Measurements from ENCODE around the gene LRP6.

The LRP6 gene

GRCh38 chr12:12212769-12213168 lies 54.1 kb downstream of the LRP6 start:
- Mint-ChIP-seq H3K4me1 (peaks cover 20% of the 10 kb centered on the region), H3K27me3 (peaks cover 10% of the 10 kb centered on the region), H3K36me3 (ENCODE audit: low read depth) (no peaks in the 10 kb centered on the region), H3K27ac (no peak overlapping the region), H3K4me3 (no peak overlapping the region), H3K9me3 (no peaks in the 10 kb centered on the region)
- no peak for DNase-seq
- ATAC-seq: no peak

GRCh38 chr12:12210983-12211382 lies 55.9 kb downstream of the LRP6 start:
- Mint-ChIP-seq H3K9me3 (no peaks in the 10 kb centered on the region), H3K27ac (no peak overlapping the region), H3K4me3 (no peak overlapping the region), H3K36me3 (ENCODE audit: low read depth) (no peaks in the 10 kb centered on the region), H3K4me1 (peaks cover 16% of the 10 kb centered on the region), H3K27me3 (peaks cover 15% of the 10 kb centered on the region)
- no peak for ATAC-seq
- peak; percentile 18 for DNase-seq

GRCh38 chr12:12210416-12210815 lies 56.4 kb downstream of the LRP6 start:
- no peaks in the 10 kb centered on the region for H3K36me3 Mint-ChIP-seq (ENCODE audit: low read depth)
- H3K27ac Mint-ChIP-seq: no peak overlapping the region
- H3K27me3 Mint-ChIP-seq: peaks cover 15% of the 10 kb centered on the region
- peaks cover 16% of the 10 kb centered on the region for H3K4me1 Mint-ChIP-seq
- H3K4me3 Mint-ChIP-seq: no peak overlapping the region
- no peaks in the 10 kb centered on the region for H3K9me3 Mint-ChIP-seq
- ATAC-seq: no peak
- DNase-seq: no peak

GRCh38 chr12:12209675-12210074 lies 57.2 kb downstream of the LRP6 start:
- no peak overlapping the region for H3K4me3 Mint-ChIP-seq
- no peak overlapping the region for H3K27ac Mint-ChIP-seq
- DNase-seq: no peak
- H3K36me3 Mint-ChIP-seq (ENCODE audit: low read depth): no peaks in the 10 kb centered on the region
- no peak for ATAC-seq
- H3K9me3 Mint-ChIP-seq: no peaks in the 10 kb centered on the region
- peaks cover 12% of the 10 kb centered on the region for H3K4me1 Mint-ChIP-seq
- peaks cover 15% of the 10 kb centered on the region for H3K27me3 Mint-ChIP-seq

- DNase-seq (no peak), ATAC-seq (no peak)
- Mint-ChIP-seq H3K4me1 (peaks cover 12% of the 10 kb centered on the region), H3K27ac (no peak overlapping the region), H3K27me3 (peaks cover 18% of the 10 kb centered on the region), H3K9me3 (no peaks in the 10 kb centered on the region), H3K36me3 (ENCODE audit: low read depth) (no peaks in the 10 kb centered on the region), H3K4me3 (no peak overlapping the region)
These were observed 57.8 kb downstream of the LRP6 start for GRCh38 chr12:12209043-12209442.

- DNase-seq: no peak
- no peak for ATAC-seq
- peaks cover 12% of the 10 kb centered on the region for H3K4me1 Mint-ChIP-seq
- no peak overlapping the region for H3K27ac Mint-ChIP-seq
- H3K36me3 Mint-ChIP-seq (ENCODE audit: low read depth): no peaks in the 10 kb centered on the region
- no peak overlapping the region for H3K4me3 Mint-ChIP-seq
- peaks cover 19% of the 10 kb centered on the region for H3K27me3 Mint-ChIP-seq
- H3K9me3 Mint-ChIP-seq: no peaks in the 10 kb centered on the region
These were observed 59.1 kb downstream of the LRP6 start for GRCh38 chr12:12207746-12208145.

GRCh38 chr12:12206776-12207388 lies 60.0 kb downstream of the LRP6 start:
- no peak for DNase-seq
- H3K27ac Mint-ChIP-seq: no peak overlapping the region
- H3K27me3 Mint-ChIP-seq: peaks cover 19% of the 10 kb centered on the region
- H3K4me1 Mint-ChIP-seq: peaks cover 12% of the 10 kb centered on the region
- no peaks in the 10 kb centered on the region for H3K36me3 Mint-ChIP-seq (ENCODE audit: low read depth)
- no peaks in the 10 kb centered on the region for H3K9me3 Mint-ChIP-seq
- ATAC-seq: no peak
- H3K4me3 Mint-ChIP-seq: no peak overlapping the region

- DNase-seq (no peak), ATAC-seq (no peak)
- Mint-ChIP-seq H3K4me3 (no peak overlapping the region), H3K27me3 (peaks cover 13% of the 10 kb centered on the region), H3K36me3 (ENCODE audit: low read depth) (peaks cover 18% of the 10 kb centered on the region), H3K27ac (no peak overlapping the region), H3K9me3 (peaks cover 9% of the 10 kb centered on the region), H3K4me1 (peaks cover 4% of the 10 kb centered on the region)
These were observed 64.1 kb downstream of the LRP6 start for GRCh38 chr12:12202747-12203146.

- Mint-ChIP-seq H3K9me3 (peaks cover 11% of the 10 kb centered on the region), H3K36me3 (ENCODE audit: low read depth) (peaks cover 18% of the 10 kb centered on the region), H3K27ac (no peak overlapping the region), H3K27me3 (peaks cover 12% of the 10 kb centered on the region), H3K4me1 (peaks cover 4% of the 10 kb centered on the region), H3K4me3 (no peak overlapping the region)
- ATAC-seq (no peak), DNase-seq (no peak)
These were observed 64.7 kb downstream of the LRP6 start for GRCh38 chr12:12202105-12202504.

- no peak overlapping the region for H3K4me3 Mint-ChIP-seq
These were observed 65.5 kb downstream of the LRP6 start for GRCh38 chr12:12201274-12201758.

GRCh38 chr12:12200363-12200762 lies 66.5 kb downstream of the LRP6 start:
- ATAC-seq: no peak
- peaks cover 18% of the 10 kb centered on the region for H3K9me3 Mint-ChIP-seq
- H3K4me1 Mint-ChIP-seq: peaks cover 4% of the 10 kb centered on the region
- peaks cover 18% of the 10 kb centered on the region for H3K36me3 Mint-ChIP-seq (ENCODE audit: low read depth)
- no peak overlapping the region for H3K4me3 Mint-ChIP-seq
- peaks cover 10% of the 10 kb centered on the region for H3K27me3 Mint-ChIP-seq
- no peak overlapping the region for H3K27ac Mint-ChIP-seq
- no peak for DNase-seq

More at GRCh38 chr12:12201274-12201758, 65.5 kb downstream of the LRP6 start:
- Mint-ChIP-seq H3K4me1 (peaks cover 4% of the 10 kb centered on the region), H3K36me3 (ENCODE audit: low read depth) (peaks cover 18% of the 10 kb centered on the region), H3K9me3 (peaks cover 18% of the 10 kb centered on the region), H3K27me3 (peaks cover 8% of the 10 kb centered on the region), H3K27ac (no peak overlapping the region)
- DNase-seq (no peak), ATAC-seq (peak; percentile 91)

GRCh38 chr12:12198124-12198523 lies 68.7 kb downstream of the LRP6 start:
- DNase-seq (no peak), ATAC-seq (no peak)
- peaks cover 18% of the 10 kb centered on the region for H3K9me3 Mint-ChIP-seq
- peaks cover 18% of the 10 kb centered on the region for H3K36me3 Mint-ChIP-seq (ENCODE audit: low read depth)
- no peak overlapping the region for H3K4me3 Mint-ChIP-seq
- no peak overlapping the region for H3K27ac Mint-ChIP-seq
- H3K27me3 Mint-ChIP-seq: peaks cover 12% of the 10 kb centered on the region
- H3K4me1 Mint-ChIP-seq: peaks cover 4% of the 10 kb centered on the region

- H3K27ac Mint-ChIP-seq: no peak overlapping the region
- DNase-seq: no peak
- no peak overlapping the region for H3K4me3 Mint-ChIP-seq
- no peak for ATAC-seq
- peaks cover 18% of the 10 kb centered on the region for H3K9me3 Mint-ChIP-seq
- H3K36me3 Mint-ChIP-seq (ENCODE audit: low read depth): peaks cover 18% of the 10 kb centered on the region
- H3K27me3 Mint-ChIP-seq: peaks cover 18% of the 10 kb centered on the region
- peaks cover 4% of the 10 kb centered on the region for H3K4me1 Mint-ChIP-seq
These were observed 69.7 kb downstream of the LRP6 start for GRCh38 chr12:12197128-12197527.

- H3K27me3 Mint-ChIP-seq: peaks cover 19% of the 10 kb centered on the region
- no peak for DNase-seq
- ATAC-seq: no peak
- peaks cover 13% of the 10 kb centered on the region for H3K36me3 Mint-ChIP-seq (ENCODE audit: low read depth)
- H3K27ac Mint-ChIP-seq: no peak overlapping the region
- no peaks in the 10 kb centered on the region for H3K4me1 Mint-ChIP-seq
- no peak overlapping the region for H3K4me3 Mint-ChIP-seq
- peaks cover 18% of the 10 kb centered on the region for H3K9me3 Mint-ChIP-seq
These were observed 71.3 kb downstream of the LRP6 start for GRCh38 chr12:12195516-12195915.

- Mint-ChIP-seq H3K4me3 (no peak overlapping the region), H3K27ac (no peak overlapping the region), H3K9me3 (peaks cover 18% of the 10 kb centered on the region), H3K27me3 (peaks cover 22% of the 10 kb centered on the region), H3K36me3 (ENCODE audit: low read depth) (peaks cover 10% of the 10 kb centered on the region), H3K4me1 (no peaks in the 10 kb centered on the region)
- no peak for ATAC-seq
- DNase-seq: no peak
These were observed 71.8 kb downstream of the LRP6 start for GRCh38 chr12:12195081-12195480.

GRCh38 chr12:12194206-12194605 lies 72.6 kb downstream of the LRP6 start:
- peaks cover 17% of the 10 kb centered on the region for H3K9me3 Mint-ChIP-seq
- no peak for ATAC-seq
- no peak overlapping the region for H3K4me3 Mint-ChIP-seq
- DNase-seq: no peak
- no peak overlapping the region for H3K27ac Mint-ChIP-seq
- peaks cover 6% of the 10 kb centered on the region for H3K36me3 Mint-ChIP-seq (ENCODE audit: low read depth)
- no peaks in the 10 kb centered on the region for H3K4me1 Mint-ChIP-seq
- H3K27me3 Mint-ChIP-seq: peaks cover 21% of the 10 kb centered on the region
